Measurements from ENCODE around the gene IRF2BP1. TPM values are rescaled to one million over a fixed set of nuclear protein-coding genes. Genes with fewer than 3 reads are reported as not detected.
A peak's percentile ranks its signal among the peaks of the same experiment; 100 is the strongest.

Gene IRF2BP1
- total RNA-seq, 8 experiments from 2014 or later: 10.4 to 20.5 (median 18.7) TPM

GRCh38 chr19:45918721-45919120 is 32.8 kb upstream of the IRF2BP1 start:
- WGBS, 10 experiments: 0 to 100% (median 70%) methylated on average over 1 to 4 of the region's 4 CpGs; no CpG with 5 or more reads in 1 of the 10 experiments
- Histone ChIP-seq H3K4me1 (replicated peaks in 1 of 2) (peaks cover 9 to 17% of the 10 kb centered on the region in 2 donors), H3K4me3 (no peak overlapping the region), H3K27ac (no peak overlapping the region)
- no peak for ATAC-seq (replicated peaks in 6 of 8)
- in situ Hi-C loops (cut with MboI; ENCODE audit: low pct_unique_long_range_greater_than_20kb in 2 of 9, low sequenced_read_pairs in 9 of 9, unreplicated experiment in 9 of 9): no loop called here

DNA sequence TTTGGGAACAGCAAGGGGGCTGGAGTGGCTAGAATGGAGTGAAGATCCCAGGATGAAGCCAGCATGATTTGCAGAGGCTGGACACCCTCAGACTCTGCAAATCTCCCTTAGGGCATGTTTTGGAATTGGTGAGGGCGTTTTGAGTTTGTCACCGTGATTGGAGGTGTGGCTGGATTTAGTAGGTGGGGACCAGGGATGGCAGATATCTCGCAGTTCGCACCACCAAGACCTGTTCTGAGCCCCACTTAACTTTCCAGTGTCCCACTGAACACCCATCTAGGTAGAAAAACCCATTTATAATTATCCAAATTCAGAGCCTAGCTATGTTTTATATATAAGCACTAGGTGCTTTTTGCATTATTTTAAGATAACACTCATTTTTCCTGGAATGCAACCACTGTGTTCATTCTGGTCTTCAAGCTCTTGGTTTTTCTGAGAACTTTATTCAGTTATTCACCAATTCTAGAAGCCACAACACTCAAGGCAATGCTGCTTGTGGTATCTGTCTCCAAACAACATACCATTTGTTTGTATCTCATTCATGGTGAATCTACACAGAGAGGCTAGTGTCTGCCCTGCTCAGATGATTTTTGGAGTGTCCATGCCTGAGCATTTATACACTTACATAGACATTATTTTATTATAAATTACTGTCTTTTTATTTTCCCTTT is 31.6 kb upstream of the IRF2BP1 start:
- Histone ChIP-seq H3K4me3 (no peak overlapping the region), H3K4me1 (replicated peaks in 1 of 2) (peaks cover 9 to 17% of the 10 kb centered on the region in 2 donors), H3K27ac (no peak overlapping the region)
- 0 to 84% (median 29%) methylated on average over 1 to 4 of the region's 4 CpGs; no CpG with 5 or more reads in 2 of the 10 experiments for WGBS, 10 experiments
- ATAC-seq (replicated peaks in 6 of 8): no peak
- in situ Hi-C loops (cut with MboI; ENCODE audit: low pct_unique_long_range_greater_than_20kb in 2 of 9, low sequenced_read_pairs in 9 of 9, unreplicated experiment in 9 of 9): no loop called here

DNA sequence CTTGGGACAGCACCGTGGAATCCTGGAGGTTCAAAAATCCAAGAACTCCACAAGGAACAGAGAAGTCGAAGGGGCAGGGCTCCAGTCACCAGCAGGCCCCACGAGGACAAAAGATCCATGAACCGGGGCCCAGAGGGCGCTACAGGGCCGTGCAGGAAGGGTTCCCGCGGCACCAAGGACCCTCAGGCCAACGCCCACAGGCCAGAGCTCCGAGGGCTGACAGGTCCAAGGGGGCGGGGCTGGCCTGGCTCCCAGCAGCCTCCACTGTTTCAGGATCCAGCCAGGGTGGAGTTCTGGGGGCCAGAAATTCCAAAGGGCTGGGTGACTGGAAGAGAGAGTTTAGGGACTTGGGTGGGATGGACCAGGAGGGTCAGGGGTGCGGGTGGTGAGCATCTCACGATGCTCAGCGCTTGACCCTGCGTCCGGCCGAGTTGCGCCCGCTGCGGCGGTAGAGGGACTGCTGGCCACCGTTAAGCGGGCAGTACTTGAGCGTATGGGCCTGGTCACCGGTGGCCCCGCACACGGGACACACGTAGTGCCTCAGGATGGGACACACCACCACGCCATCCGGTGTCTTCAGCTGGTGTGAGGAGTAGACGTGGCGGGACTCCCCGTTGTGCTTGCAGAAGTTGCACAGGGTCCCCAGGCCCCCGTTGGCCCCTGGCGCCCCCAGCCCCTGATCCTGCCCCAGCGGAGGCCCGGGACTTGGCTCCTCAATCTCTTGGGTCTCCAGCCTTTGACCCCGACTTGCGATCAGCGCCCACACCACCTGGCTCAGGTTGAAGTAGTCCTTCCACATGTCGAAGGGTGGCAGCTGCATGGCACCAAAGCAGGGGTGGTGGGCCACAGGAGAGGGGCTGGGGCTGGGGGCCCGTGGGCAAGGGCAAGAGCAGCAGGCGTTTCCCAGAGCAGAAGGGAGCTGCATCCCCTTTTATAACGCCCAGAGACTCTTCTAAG is 28.2 kb upstream of the IRF2BP1 start, which contains the start of gene NANOS2:
TSS of gene NANOS2 (minus strand) at position 905 of the 957 bp plus-strand sequence. CDS start at position 820, 85 bp downstream.
- in situ Hi-C loops (cut with MboI; ENCODE audit: low pct_unique_long_range_greater_than_20kb in 2 of 9, low sequenced_read_pairs in 9 of 9, unreplicated experiment in 9 of 9): no loop called here
- Histone ChIP-seq H3K27ac (no peak within 1 kb of the TSS), H3K4me1 (replicated peaks in 1 of 2) (peaks cover 0 to 3% of the 10 kb centered on the region in 2 donors), H3K4me3 (no peak within 1 kb of the TSS)
- ATAC-seq (replicated peaks in 6 of 8): peak in 7 of 8 experiments; percentile 21 to 79 (median 63)
- WGBS, 10 experiments: 0 to 40% (median 23%) methylated on average over 1 to 6 of the region's 44 CpGs; no CpG with 5 or more reads in 6 of the 10 experiments

DNA sequence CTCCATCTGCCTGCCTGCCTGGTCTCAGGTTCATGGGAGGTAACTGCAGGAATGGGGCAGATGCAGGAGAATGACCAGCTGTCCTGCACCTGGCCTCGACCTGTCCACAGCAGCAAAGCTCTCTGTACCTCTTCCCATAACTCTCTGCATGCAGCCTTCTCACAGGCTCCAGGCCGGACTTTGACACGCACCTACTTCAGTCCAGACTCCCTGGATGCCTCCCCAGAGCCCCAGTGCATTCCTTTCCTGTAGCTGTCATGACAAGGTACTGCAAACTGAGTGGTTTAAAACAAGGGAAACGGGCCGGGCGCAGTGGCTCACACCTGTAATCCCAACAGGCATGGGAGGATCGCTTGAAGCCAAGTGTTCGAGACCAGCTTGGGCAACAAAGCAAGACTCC is 25.4 kb upstream of the IRF2BP1 start:
- in situ Hi-C loops (cut with MboI; ENCODE audit: low pct_unique_long_range_greater_than_20kb in 2 of 9, low sequenced_read_pairs in 9 of 9, unreplicated experiment in 9 of 9): no loop called here
- ATAC-seq (replicated peaks in 6 of 8): no peak
- Histone ChIP-seq H3K27ac (no peak overlapping the region), H3K4me1 (replicated peaks in 1 of 2) (peaks cover 0 to 3% of the 10 kb centered on the region in 2 donors), H3K4me3 (no peak overlapping the region)
- WGBS, 10 experiments: 33 to 100% (median 64%) methylated on average over 1 to 3 of the region's 8 CpGs; no CpG with 5 or more reads in 4 of the 10 experiments

DNA sequence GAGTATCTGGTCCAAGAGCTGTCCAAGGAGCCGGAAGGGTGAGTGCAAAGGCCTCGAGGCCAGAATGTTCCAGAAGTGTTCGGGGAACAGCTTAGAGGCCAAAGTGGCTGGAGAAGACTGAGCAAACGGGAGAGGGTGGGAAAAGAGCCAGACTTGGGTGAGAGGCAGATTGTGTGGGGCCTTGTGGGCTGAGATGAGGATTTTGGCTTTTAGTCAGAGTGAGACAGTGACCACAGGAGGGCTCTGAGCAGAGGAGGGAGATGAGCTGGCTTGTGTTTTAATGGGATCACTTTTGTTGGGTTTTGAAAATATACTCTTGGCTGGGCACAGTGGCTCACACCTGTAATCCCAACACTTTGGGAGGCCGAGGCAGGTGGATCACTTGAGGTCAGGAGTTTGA is 23.0 kb upstream of the IRF2BP1 start:
- WGBS, 10 experiments: 38 to 100% (median 85%) methylated on average over 1 to 3 of the region's 5 CpGs; no CpG with 5 or more reads in 4 of the 10 experiments
- in situ Hi-C loops (cut with MboI; ENCODE audit: low pct_unique_long_range_greater_than_20kb in 2 of 9, low sequenced_read_pairs in 9 of 9, unreplicated experiment in 9 of 9): no loop called here
- ATAC-seq (replicated peaks in 6 of 8): no peak

DNA sequence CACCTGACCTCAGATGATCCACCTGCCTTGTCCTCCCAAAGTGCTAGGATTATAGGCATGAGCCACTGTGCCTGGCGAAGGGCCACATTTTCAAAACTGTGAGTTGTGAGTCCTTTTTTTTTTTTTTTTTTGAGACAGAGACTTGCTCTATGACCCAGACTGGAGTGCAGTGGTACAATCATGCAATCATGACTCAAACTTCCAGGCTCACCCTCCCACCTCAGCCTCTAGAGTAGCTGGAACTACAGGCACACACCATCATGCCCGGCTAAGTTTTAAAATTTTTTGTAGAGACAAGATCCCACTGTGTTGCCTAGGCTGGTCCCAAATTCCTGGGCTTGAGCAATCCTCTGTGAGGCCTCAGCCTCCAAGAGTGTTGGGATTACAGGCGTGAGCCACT is 20.3 kb upstream of the IRF2BP1 start:
- H3K27ac ChIP-seq: no peak overlapping the region
- H3K4me1 ChIP-seq (replicated peaks in 1 of 2): peaks cover 0 to 5% of the 10 kb centered on the region in 2 donors
- no peak for ATAC-seq (replicated peaks in 6 of 8)
- no peak overlapping the region for H3K4me3 ChIP-seq
- in situ Hi-C loops (cut with MboI; ENCODE audit: low pct_unique_long_range_greater_than_20kb in 2 of 9, low sequenced_read_pairs in 9 of 9, unreplicated experiment in 9 of 9): no loop called here
- whole genome bisulfite sequencing, 10 experiments: 50 to 100% (median 80%) methylated on average over 1 to 2 of the region's 3 CpGs; no CpG with 5 or more reads in 5 of the 10 experiments

More for the DNA sequence above, 23.0 kb upstream of the IRF2BP1 start:
- H3K4me1 ChIP-seq (replicated peaks in 1 of 2): peaks cover 0 to 1% of the 10 kb centered on the region in 2 donors
- no peak overlapping the region for H3K27ac ChIP-seq
- H3K4me3 ChIP-seq: no peak overlapping the region

- in situ Hi-C loops (cut with MboI; ENCODE audit: low pct_unique_long_range_greater_than_20kb in 2 of 9, low sequenced_read_pairs in 9 of 9, unreplicated experiment in 9 of 9): no loop called here
- 0 to 100% (median 60%) methylated on average over 1 to 10 of the region's 10 CpGs; no CpG with 5 or more reads in 3 of the 10 experiments for WGBS, 10 experiments
- no peak for ATAC-seq (replicated peaks in 6 of 8)
- H3K4me3 ChIP-seq: no peak overlapping the region
- no peak overlapping the region for H3K27ac ChIP-seq
- H3K4me1 ChIP-seq (replicated peaks in 1 of 2): peaks cover 6 to 9% of the 10 kb centered on the region in 2 donors
Measured at GRCh38 chr19:45905011-45905410, 19.1 kb upstream of the IRF2BP1 start.

GRCh38 chr19:45902651-45903625 is 17.0 kb upstream of the IRF2BP1 start:
- 0% methylated on average over 6 to 14 of the region's 73 CpGs; no CpG with 5 or more reads in 8 of the 10 experiments for WGBS, 10 experiments
- in situ Hi-C loops (cut with MboI; ENCODE audit: low pct_unique_long_range_greater_than_20kb in 2 of 9, low sequenced_read_pairs in 9 of 9, unreplicated experiment in 9 of 9): no loop called here
- H3K4me3 ChIP-seq: peak overlapping the region; percentile 48 to 83 (median 62)
- ATAC-seq (replicated peaks in 6 of 8): peak; percentile 87 to 90 (median 88)
- peak overlapping the region; percentile 52 to 78 for H3K27ac ChIP-seq
- H3K4me1 ChIP-seq (replicated peaks in 1 of 2): peaks cover 6 to 9% of the 10 kb centered on the region in 2 donors

GRCh38 chr19:45901912-45902650 is 16.1 kb upstream of the IRF2BP1 start, which contains the start of gene MYPOP:
Gene MYPOP (minus strand): TSS chr19:45902613. CDS start chr19:45901773, 840 bp downstream.
- Histone ChIP-seq H3K4me1 (replicated peaks in 1 of 2) (peaks cover 6 to 9% of the 10 kb centered on the region in 2 donors), H3K4me3 (peak within 1 kb of the TSS; percentile 48 to 83 (median 62)), H3K27ac (peak within 1 kb of the TSS; percentile 71 to 78)
- peak; percentile 1 to 12 (median 4) for ATAC-seq (replicated peaks in 6 of 8)
- in situ Hi-C loops (cut with MboI; ENCODE audit: low pct_unique_long_range_greater_than_20kb in 2 of 9, low sequenced_read_pairs in 9 of 9, unreplicated experiment in 9 of 9): no loop called here
- WGBS, 10 experiments: no CpG with 5 or more reads among the region's 47 CpGs

GRCh38 chr19:45901432-45901911 is 15.5 kb upstream of the IRF2BP1 start:
- 6% methylated on average over 9 of the region's 69 CpGs; no CpG with 5 or more reads in 9 of the 10 experiments for WGBS, 10 experiments
- no peak overlapping the region for H3K27ac ChIP-seq
- peak overlapping the region; percentile 48 to 83 (median 62) for H3K4me3 ChIP-seq
- ATAC-seq (replicated peaks in 6 of 8): peak in 1 of 8 experiments; percentile 3
- peaks cover 6 to 9% of the 10 kb centered on the region in 2 donors for H3K4me1 ChIP-seq (replicated peaks in 1 of 2)
- in situ Hi-C loops (cut with MboI; ENCODE audit: low pct_unique_long_range_greater_than_20kb in 2 of 9, low sequenced_read_pairs in 9 of 9, unreplicated experiment in 9 of 9): no loop called here

- no peak overlapping the region for H3K27ac ChIP-seq
- no peak for ATAC-seq (replicated peaks in 6 of 8)
Measured at GRCh38 chr19:45900738-45901431, 14.9 kb upstream of the IRF2BP1 start.

More at GRCh38 chr19:45900738-45901431, 14.9 kb upstream of the IRF2BP1 start:
- in situ Hi-C loops (cut with MboI; ENCODE audit: low pct_unique_long_range_greater_than_20kb in 2 of 9, low sequenced_read_pairs in 9 of 9, unreplicated experiment in 9 of 9): no loop called here
- H3K4me3 ChIP-seq: peak overlapping the region; percentile 48 to 83 (median 62)
- WGBS, 10 experiments: 56 to 100% (median 82%) methylated on average over 1 to 8 of the region's 22 CpGs; no CpG with 5 or more reads in 3 of the 10 experiments
- peaks cover 6 to 9% of the 10 kb centered on the region in 2 donors for H3K4me1 ChIP-seq (replicated peaks in 1 of 2)
